Body of pancreas (tissue), 4 donors: Measurements from ENCODE around the gene TMEM217. TPM values are rescaled to one million over a fixed set of nuclear protein-coding genes. Genes with fewer than 3 reads are reported as not detected.

Experiments
- ATAC-seq: fragments of 150-250 bp; one replicate; pipeline ENCODE4 v1.9.1; 2016
- DNase-seq, 4 donors: peaks; one replicate each; pipeline ENCODE4 v3.0.0-alpha.2; 2019
- H3K27ac ChIP-seq, 4 donors: fragments of 200-600 bp; sonication (generic); 1 replicate in 3 of 4; 2 replicates in 1 of 4; pipeline versions ENCODE4 v1.5.1 to v1.6.1; 2016 to 2019; ENCODE audit warnings: mild to moderate bottlenecking in 1 of 4, mixed read lengths in 1 of 4, moderate library complexity in 1 of 4
- H3K27me3 ChIP-seq, 2 donors: fragments of 200-600 bp; sonication (generic); one replicate each; pipeline ENCODE4 v1.6.0; 2016; ENCODE audit warnings: mild to moderate bottlenecking in 1 of 2
- H3K36me3 ChIP-seq, 2 donors: fragments of 200-600 bp; sonication (generic); replicated peaks in 1 of 2; 2 replicates each; pipeline ENCODE4 v1.5.1; 2016; ENCODE audit warnings: low read depth in 2 of 2; ENCODE audit not compliant: insufficient read depth in 1 of 2
- H3K4me1 ChIP-seq: fragments of 200-600 bp; sonication (generic); one replicate; pipeline ENCODE4 v1.6.0; 2016
- H3K4me3 ChIP-seq, 2 donors: fragments of 200-600 bp; sonication (generic); 1 replicate in 1 of 2; 2 replicates in 1 of 2; pipeline ENCODE4 v1.5.1; 2016 to 2019
- H3K9me3 ChIP-seq, 3 donors: fragments of 200-600 bp; sonication (generic); 1 replicate in 2 of 3; 2 replicates in 1 of 3; pipeline ENCODE4 v1.5.1; 2016
- CTCF ChIP-seq, 7 experiments: fragments of 450-650 bp in 4 of 7; fragments of 200-600 bp in 3 of 7; sonication (generic) in 3 of 7; IDR thresholded peaks; one replicate each; pipeline ENCODE4 v1.5.1; 2016 to 2019; ENCODE audit warnings: antibody characterized with exemption in 7 of 7
- POLR2A ChIP-seq, 3 donors: fragments of 450-650 bp; IDR thresholded peaks; one replicate each; pipeline ENCODE4 v1.6.1; 2016; ENCODE audit warnings: antibody characterized with exemption in 3 of 3, mild to moderate bottlenecking in 2 of 3
- WGBS, 2 donors: methylation state at CpG; one replicate each; pipeline ENCODE4 v1.1.5; 2017; 5-methylcytosine and 5-hydroxymethylcytosine counted together
- intact Hi-C: fragments of 100-400 bp; cut with DNase I; formaldehyde crosslinking; loops from one replicate; pipeline ENCODE4 v1.15.1; 2023
- total RNA-seq, 2 donors: library from RNA; depleted of rRNA; stranded (reverse); fragments of >200 nt; gene quantifications; one replicate each; pipeline ENCODE4 v1.1.0, GENCODE V29; 2016

TMEM217 gene
- total RNA-seq, 2 donors from 2014 or later, result not detected

- H3K36me3 ChIP-seq, result no peaks in the 10 kb centered on the region
- no peak for ATAC-seq
- H3K9me3 ChIP-seq, result no peaks in the 10 kb centered on the region
- TF ChIP-seq POLR2A (IDR thresholded peaks at IDR 0.05) (no peak), CTCF (IDR thresholded peaks at IDR 0.05) (no peak)
- WGBS, 2 donors, result 76 to 95% methylated on average over 1 of the region's 1 CpG
- no peak overlapping the region for H3K4me3 ChIP-seq
- no peaks in the 10 kb centered on the region for H3K27me3 ChIP-seq
- intact Hi-C loops, result no loop called here
- no peak for DNase-seq
- no peak overlapping the region for H3K27ac ChIP-seq
- peaks cover 26% of the 10 kb centered on the region for H3K4me1 ChIP-seq
These were observed 19.6 kb downstream of the TMEM217 start for GRCh38 chr6:37238381-37238780.

- Histone ChIP-seq H3K9me3 (no peaks in the 10 kb centered on the region), H3K36me3 (no peaks in the 10 kb centered on the region), H3K27me3 (no peaks in the 10 kb centered on the region), H3K4me1 (peaks cover 21% of the 10 kb centered on the region), H3K4me3 (no peak overlapping the region), H3K27ac (no peak overlapping the region)
- intact Hi-C loops, result no loop called here
- no peak for TF ChIP-seq POLR2A (IDR thresholded peaks at IDR 0.05)
- TF ChIP-seq CTCF (IDR thresholded peaks at IDR 0.05), result no peak
- no peak for DNase-seq
- ATAC-seq, result no peak
These were observed 20.2 kb downstream of the TMEM217 start for GRCh38 chr6:37237789-37238188.

- no peak overlapping the region for H3K4me3 ChIP-seq
- WGBS, 2 donors, result 88 to 92% methylated on average over 2 of the region's 2 CpGs
- no peaks in the 10 kb centered on the region for H3K9me3 ChIP-seq
- H3K27ac ChIP-seq, result no peak overlapping the region
- TF ChIP-seq CTCF (IDR thresholded peaks at IDR 0.05) (no peak), POLR2A (IDR thresholded peaks at IDR 0.05) (no peak)
- intact Hi-C loops, result no loop called here
- H3K4me1 ChIP-seq, result peaks cover 12% of the 10 kb centered on the region
- H3K27me3 ChIP-seq, result no peaks in the 10 kb centered on the region
- ATAC-seq (no peak), DNase-seq (no peak)
- H3K36me3 ChIP-seq, result no peaks in the 10 kb centered on the region
These were observed 21.0 kb downstream of the TMEM217 start for GRCh38 chr6:37236921-37237320.

- no peak for TF ChIP-seq CTCF (IDR thresholded peaks at IDR 0.05)
- Histone ChIP-seq H3K36me3 (no peaks in the 10 kb centered on the region), H3K9me3 (no peaks in the 10 kb centered on the region), H3K27me3 (no peaks in the 10 kb centered on the region), H3K4me3 (no peak overlapping the region), H3K4me1 (no peaks in the 10 kb centered on the region), H3K27ac (no peak overlapping the region)
- intact Hi-C loops, result no loop called here
- DNase-seq (no peak), ATAC-seq (no peak)
- 79 to 84% methylated on average over 7 of the region's 7 CpGs for whole genome bisulfite sequencing, 2 donors
These were observed 24.4 kb downstream of the TMEM217 start for GRCh38 chr6:37233541-37233940.

- 59 to 66% methylated on average over 5 of the region's 5 CpGs for WGBS, 2 donors
- TF ChIP-seq POLR2A (IDR thresholded peaks at IDR 0.05) (no peak), CTCF (IDR thresholded peaks at IDR 0.05) (no peak)
- no peak for ATAC-seq
- intact Hi-C loops, result no loop called here
- no peak for DNase-seq
- H3K4me1 ChIP-seq, result no peaks in the 10 kb centered on the region
- H3K36me3 ChIP-seq, result no peaks in the 10 kb centered on the region
- no peak overlapping the region for H3K27ac ChIP-seq
- H3K4me3 ChIP-seq, result no peak overlapping the region
- H3K27me3 ChIP-seq, result no peaks in the 10 kb centered on the region
- H3K9me3 ChIP-seq, result no peaks in the 10 kb centered on the region
These were observed 25.4 kb downstream of the TMEM217 start for GRCh38 chr6:37232430-37233017.
